K562 (cell line): ENCODE data around the gene FOLR2. TPM values are rescaled to one million over a fixed set of nuclear protein-coding genes. Genes with fewer than 3 reads are reported as not detected.

ENCODE experiments used
- ATAC-seq: fragments of 200-7000 bp; cut with Tn5 transposase; 3 replicates; pipeline ENCODE4 v1.9.1; 2020; ENCODE audit warnings: moderate library complexity
- BruUV-seq: library from RNA; stranded (reverse); fragments of 400-500 nt; replicated peaks from 2 replicates; lab custom pipeline; 2021; lab: Mats Ljungman, UMichigan
- CTCF ChIA-PET: fragments of 300-600 bp; formaldehyde crosslinking; extraction: SDS; loops from one replicate; lab custom pipeline; 2021; ENCODE audit warnings: low intra/inter-chr PET ratio; lab: Yijun Ruan, JAX
- POLR2A ChIA-PET: fragments of 300-600, 350-650 bp; sonication (Branson Sonifier 250); formaldehyde crosslinking; extraction: SDS; loops from one replicate; lab custom pipeline; 2021; ENCODE audit warnings: antibody characterized with exemption, inconsistent platforms; lab: Yijun Ruan, JAX
- DNase-seq, 4 experiments: peaks; one replicate each; pipeline versions ENCODE4 v3.0.0 to v3.0.0-alpha.2; 2011 to 2018; ENCODE audit warnings: low spot score in 3 of 4, mixed read lengths in 3 of 4; ENCODE audit errors: extremely low read depth in 1 of 4
- FAIRE-seq: peaks from 2 replicates; lab custom pipeline; 2011; peaks lifted over from hg19 to GRCh38; lab: Jason Lieb, UNC
- H2AFZ ChIP-seq: 2 replicates; pipeline ENCODE4 v1.6.0; 2011; ENCODE audit warnings: low read depth, low read length, control low read depth, inconsistent platforms
- H3K27ac ChIP-seq: fragments of 200-600 bp; 3 replicates; pipeline ENCODE4 v1.8.0; 2011; ENCODE audit warnings: low read depth, mild to moderate bottlenecking, control low read depth, inconsistent platforms, low read length, moderate library complexity, mixed read lengths; ENCODE audit errors: extremely low read depth
- H3K27me3 ChIP-seq, 2 experiments: fragments of 300-600 bp in 1 of 2; 2 replicates in 1 of 2; 3 replicates in 1 of 2; pipeline versions ENCODE4 v1.6.0 to v1.8.0; 2011; ENCODE audit warnings: inconsistent platforms in 2 of 2, low read length in 2 of 2, mild to moderate bottlenecking in 1 of 2, mixed read lengths in 1 of 2, moderate library complexity in 1 of 2; ENCODE audit not compliant: control insufficient read depth in 2 of 2, insufficient read depth in 2 of 2
- H3K36me3 ChIP-seq: fragments of 300-600 bp; 3 replicates; pipeline ENCODE4 v1.8.0; 2011; ENCODE audit warnings: mild to moderate bottlenecking, low read length, inconsistent platforms; ENCODE audit not compliant: control insufficient read depth, insufficient read depth
- H3K4me1 ChIP-seq, 2 experiments: fragments of 200-600 bp in 1 of 2; replicated peaks in 1 of 2; 2 replicates in 1 of 2; 3 replicates in 1 of 2; pipeline versions ENCODE4 v1.5.1 to v1.8.0; 2011; ENCODE audit warnings: inconsistent platforms in 2 of 2, low read length in 2 of 2, mild to moderate bottlenecking in 1 of 2, mixed read lengths in 1 of 2, moderate library complexity in 1 of 2; ENCODE audit not compliant: control insufficient read depth in 2 of 2, insufficient read depth in 2 of 2
- H3K4me2 ChIP-seq: 2 replicates; pipeline ENCODE4 v1.6.1; 2011; ENCODE audit warnings: low read length, control low read depth, inconsistent platforms, mixed read lengths; ENCODE audit not compliant: insufficient read depth
- H3K4me3 ChIP-seq: fragments of 200-600 bp; sonication (generic), shearing (Covaris generic); 2 replicates; pipeline ENCODE4 v1.5.1; 2016; ENCODE audit warnings: control low read depth, inconsistent platforms
- H3K79me2 ChIP-seq: fragments of 200-600 bp; 3 replicates; pipeline ENCODE4 v1.8.0; 2011; ENCODE audit warnings: low read length, inconsistent platforms; ENCODE audit not compliant: control insufficient read depth, insufficient read depth
- H3K9ac ChIP-seq, 2 experiments: 2 replicates each; pipeline versions ENCODE4 v1.6.0 to v1.6.1; 2011; ENCODE audit warnings: low read depth in 2 of 2, low read length in 2 of 2, control low read depth in 1 of 2, inconsistent platforms in 1 of 2, mild to moderate bottlenecking in 1 of 2, mixed read lengths in 1 of 2; ENCODE audit not compliant: insufficient read depth in 1 of 2
- H3K9me1 ChIP-seq: one replicate; pipeline ENCODE4 v1.6.0; 2011; ENCODE audit warnings: inconsistent platforms, mild to moderate bottlenecking, low read length, moderate library complexity; ENCODE audit not compliant: control insufficient read depth, insufficient read depth
- H3K9me3 ChIP-seq: replicated peaks from 2 replicates; pipeline ENCODE4 v1.5.1; 2011; ENCODE audit warnings: low read depth, low read length, inconsistent platforms; ENCODE audit not compliant: control insufficient read depth, insufficient read depth
- H4K20me1 ChIP-seq: replicated peaks from 2 replicates; pipeline ENCODE4 v1.6.1; 2011; ENCODE audit warnings: low read length, inconsistent platforms, mixed read lengths; ENCODE audit not compliant: control insufficient read depth, insufficient read depth
- C11orf30 ChIP-seq: fragments of 450-650 bp; IDR thresholded peaks from 2 replicates; pipeline ENCODE4 v1.6.1; 2016; ENCODE audit warnings: low read depth, mild to moderate bottlenecking
- EZH2 ChIP-seq: IDR thresholded peaks from 2 replicates; pipeline ENCODE4 v1.6.1; 2012; ENCODE audit warnings: low read depth, mild to moderate bottlenecking, inconsistent platforms, low read length, borderline replicate concordance
- FOXP4 ChIP-seq: sonication (generic); formaldehyde crosslinking; IDR thresholded peaks from 2 replicates; pipeline ENCODE4 v1.8.0; 2022; ENCODE audit warnings: mild to moderate bottlenecking, missing genetic modification reagents, borderline replicate concordance
- GABPB2 ChIP-seq: fragments of 250-450 bp; sonication (Bioruptor Pico); conservative IDR thresholded peaks from 2 replicates; pipeline ENCODE4 v1.5.1; 2021; ENCODE audit warnings: mild to moderate bottlenecking
- GTF2F1 ChIP-seq: IDR thresholded peaks from 2 replicates; pipeline ENCODE4 v1.6.1; 2011; ENCODE audit warnings: low read depth, low read length, improper control_type of control experiment
- HOMEZ ChIP-seq: fragments of 250-450 bp; sonication (Bioruptor Pico); IDR thresholded peaks from 2 replicates; pipeline ENCODE4 v1.4.0; 2020; ENCODE audit warnings: mild to moderate bottlenecking, moderate library complexity
- PHB2 ChIP-seq: fragments of 450-650 bp; IDR thresholded peaks from 2 replicates; pipeline ENCODE4 v1.6.1; 2017; ENCODE audit warnings: low read depth
- SRSF7 ChIP-seq: fragments of 200-400 bp; formaldehyde crosslinking; optimal IDR thresholded peaks from 2 replicates; pipeline ENCODE3; 2017; ENCODE audit warnings: mild to moderate bottlenecking, low read depth, low read length
- ZKSCAN3 ChIP-seq: fragments of 250-450 bp; sonication (Bioruptor Pico); IDR thresholded peaks from 2 replicates; pipeline ENCODE4 v1.4.0; 2020
- ZNF445 ChIP-seq: fragments of 250-450 bp; sonication (Bioruptor Pico); IDR thresholded peaks from 2 replicates; pipeline ENCODE4 v1.4.0; 2020; ENCODE audit warnings: low read depth, mild to moderate bottlenecking, moderate library complexity
- WGBS: fragments of 100-300 bp; shearing (Covaris generic); methylation state at CpG from one replicate; pipeline ENCODE4 v1.1.6; 2016; ENCODE audit warnings: low coverage, mixed read lengths; ENCODE audit not compliant: insufficient coverage; ENCODE audit errors: missing lambda C conversion rate; 5-methylcytosine and 5-hydroxymethylcytosine counted together
- in situ Hi-C: fragments of 300-500 bp; cut with MboI; formaldehyde crosslinking; loops from 4 replicates; pipeline ENCODE4 v1.15.0; 2018; ENCODE audit warnings: inconsistent platforms, mixed read lengths
- intact Hi-C: fragments of 100-400 bp; cut with micrococcal nuclease; formaldehyde crosslinking; loops from 2 replicates; pipeline ENCODE4 v1.14.2; 2022
- polyA plus RNA-seq, 8 experiments: library from polyadenylated mRNA; depleted of rRNA in 4 of 8; stranded (reverse) in 5 of 8; unstranded in 3 of 8; fragments of >200 nt; fragmentation: Nextera tagmentation in 2 of 8; fragmentation: Illumina TruSeq in 1 of 8; extraction: Ambion mirVana in 2 of 8; extraction: Trizol in 1 of 8; gene quantifications; 2 replicates each; pipeline versions ENCODE4 v1.2.1 to v1.2.3, GENCODE V29; 2011 to 2014; ENCODE audit warnings: inconsistent platforms in 1 of 8, missing spikeins in 1 of 8
- total RNA-seq, 7 experiments: library from RNA; depleted of rRNA in 6 of 7; stranded (reverse); fragments of >200 nt in 6 of 7; fragmentation: Illumina TruSeq in 2 of 7; extraction: Trizol in 2 of 7; gene quantifications; 2 replicates each; pipeline versions ENCODE4 v1.2.1 to v1.2.3, GENCODE V29; 2011 to 2021; ENCODE audit warnings: low replicate concordance in 1 of 7
- TF ChIP-seq, protein P1 (sequence below): fragments of 450-650 bp; formaldehyde crosslinking; IDR thresholded peaks from 2 replicates; pipeline ENCODE4 v1.4.0; 2020; ENCODE audit warnings: mild to moderate bottlenecking, mixed read lengths
- TF ChIP-seq, protein P2 (sequence below), 2 experiments: fragments of 200-800 bp in 1 of 2; sonication (Bioruptor generic) in 1 of 2; sonication (generic) in 1 of 2; formaldehyde crosslinking in 1 of 2; IDR thresholded peaks in 1 of 2; conservative IDR thresholded peaks in 1 of 2; 2 replicates each; pipeline versions ENCODE4 v1.5.0 to v1.6.1; 2016 to 2020; ENCODE audit warnings: missing compliant biosample characterization in 1 of 2, missing genetic modification characterization in 1 of 2, missing genetic modification reagents in 1 of 2

Gene FOLR2
- total and polyA plus RNA-seq, 9 of the 15 experiments (the other 6 are each of a cell fraction or from before 2014, with no cell fraction given): 0.27 TPM; not detected in 8

GRCh38 chr11:72202571-72202970 lies 14.0 kb upstream of the FOLR2 start (continued):
- TF ChIP-seq, protein P1, sequence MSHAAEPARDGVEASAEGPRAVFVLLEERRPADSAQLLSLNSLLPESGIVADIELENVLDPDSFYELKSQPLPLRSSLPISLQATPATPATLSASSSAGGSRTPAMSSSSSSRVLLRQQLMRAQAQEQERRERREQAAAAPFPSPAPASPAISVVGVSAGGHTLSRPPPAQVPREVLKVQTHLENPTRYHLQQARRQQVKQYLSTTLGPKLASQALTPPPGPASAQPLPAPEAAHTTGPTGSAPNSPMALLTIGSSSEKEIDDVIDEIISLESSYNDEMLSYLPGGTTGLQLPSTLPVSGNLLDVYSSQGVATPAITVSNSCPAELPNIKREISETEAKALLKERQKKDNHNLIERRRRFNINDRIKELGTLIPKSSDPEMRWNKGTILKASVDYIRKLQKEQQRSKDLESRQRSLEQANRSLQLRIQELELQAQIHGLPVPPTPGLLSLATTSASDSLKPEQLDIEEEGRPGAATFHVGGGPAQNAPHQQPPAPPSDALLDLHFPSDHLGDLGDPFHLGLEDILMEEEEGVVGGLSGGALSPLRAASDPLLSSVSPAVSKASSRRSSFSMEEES (CRISPR knock-in tag): no peak
- no peak for TF ChIP-seq EZH2
- TF ChIP-seq C11orf30: no peak
- no peak for TF ChIP-seq GABPB2 (CRISPR knock-in tag)
- TF ChIP-seq ZKSCAN3: no peak
- TF ChIP-seq SRSF7: no peak
- TF ChIP-seq GTF2F1: no peak
- no peak for TF ChIP-seq FOXP4 (CRISPR knock-in tag)

GRCh38 chr11:72203163-72203562 lies 13.4 kb upstream of the FOLR2 start:
- DNase-seq: no peak
- POLR2A ChIA-PET: interaction anchor here (0.8 to 1.1 kb wide), 2 partner anchors 13 to 44 kb away, joined by 3 read pairs; no protein-coding TSS in a partner anchor
- Histone ChIP-seq H2AFZ (no peak overlapping the region), H3K4me2 (no peak overlapping the region), H3K4me3 (no peak overlapping the region), H3K27ac (no peak overlapping the region), H3K36me3 (no peaks in the 10 kb centered on the region), H3K9ac (no peak overlapping the region), H3K79me2 (no peaks in the 10 kb centered on the region), H3K9me3 (peaks cover 3% of the 10 kb centered on the region), H4K20me1 (no peaks in the 10 kb centered on the region), H3K27me3 (no peaks in the 10 kb centered on the region), H3K9me1 (no peaks in the 10 kb centered on the region), H3K4me1 (no peaks in the 10 kb centered on the region)
- BruUV-seq: no TSS peak
- in situ Hi-C loops: no loop called here
- WGBS: 38% methylated on average over 2 of the region's 2 CpGs
- ATAC-seq: no peak
- FAIRE-seq: no peak
- intact Hi-C loops: no loop called here
- CTCF ChIA-PET: no interaction called here
- TF ChIP-seq ZNF445 (CRISPR knock-in tag) (no peak), HOMEZ (CRISPR knock-in tag) (no peak), PHB2 (no peak)
- TF ChIP-seq, protein P2, sequence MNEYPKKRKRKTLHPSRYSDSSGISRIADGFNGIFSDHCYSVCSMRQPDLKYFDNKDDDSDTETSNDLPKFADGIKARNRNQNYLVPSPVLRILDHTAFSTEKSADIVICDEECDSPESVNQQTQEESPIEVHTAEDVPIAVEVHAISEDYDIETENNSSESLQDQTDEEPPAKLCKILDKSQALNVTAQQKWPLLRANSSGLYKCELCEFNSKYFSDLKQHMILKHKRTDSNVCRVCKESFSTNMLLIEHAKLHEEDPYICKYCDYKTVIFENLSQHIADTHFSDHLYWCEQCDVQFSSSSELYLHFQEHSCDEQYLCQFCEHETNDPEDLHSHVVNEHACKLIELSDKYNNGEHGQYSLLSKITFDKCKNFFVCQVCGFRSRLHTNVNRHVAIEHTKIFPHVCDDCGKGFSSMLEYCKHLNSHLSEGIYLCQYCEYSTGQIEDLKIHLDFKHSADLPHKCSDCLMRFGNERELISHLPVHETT (CRISPR knock-in tag; conservative IDR thresholded peaks at IDR 0.05 in 1 of 2, IDR thresholded peaks at IDR 0.05 in 1 of 2): no peak
